ENCODE data around the gene KAT5.
"Not testable (repeated sequence)": the region's sequence is repeated elsewhere in the genome, so short reads cannot be mapped to it uniquely, and the experiment has no call there.

Gene KAT5

GRCh38 chr11:65708451-65708850 lies 3.6 kb upstream of the KAT5 start:
- in situ Hi-C loops (cut with MboI; ENCODE audit: low sequenced_read_pairs): loop anchor here (25.0 kb wide), 1 partner anchor 279 kb away; no protein-coding TSS in a partner anchor

DNA sequence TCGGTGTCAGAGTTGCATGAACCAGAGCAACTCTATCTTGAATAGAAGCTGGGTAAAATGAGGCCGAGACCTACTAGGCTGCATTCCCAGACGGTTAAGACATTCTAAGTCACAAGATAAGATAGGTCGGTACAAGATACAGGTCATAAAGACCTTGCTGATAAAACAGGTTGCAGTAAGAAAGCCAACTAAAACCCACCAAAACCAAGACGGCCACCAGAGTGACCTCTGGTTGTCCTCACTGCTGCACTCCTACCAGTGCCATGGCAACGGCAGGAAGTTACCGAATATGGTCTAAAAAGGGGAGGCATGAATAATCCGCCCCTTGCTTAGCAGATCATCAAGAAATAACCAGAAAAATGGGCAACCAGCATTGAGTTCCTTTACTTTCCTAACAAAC lies 2.4 kb upstream of the KAT5 start:
- in situ Hi-C loops (cut with MboI; ENCODE audit: low sequenced_read_pairs): loop anchor here (25.0 kb wide), 1 partner anchor 278 kb away; no protein-coding TSS in a partner anchor

GRCh38 chr11:65710421-65710820 lies 1.6 kb upstream of the KAT5 start:
- in situ Hi-C loops (cut with MboI; ENCODE audit: low sequenced_read_pairs): loop anchor here (25.0 kb wide), 1 partner anchor 277 kb away; no protein-coding TSS in a partner anchor

DNA sequence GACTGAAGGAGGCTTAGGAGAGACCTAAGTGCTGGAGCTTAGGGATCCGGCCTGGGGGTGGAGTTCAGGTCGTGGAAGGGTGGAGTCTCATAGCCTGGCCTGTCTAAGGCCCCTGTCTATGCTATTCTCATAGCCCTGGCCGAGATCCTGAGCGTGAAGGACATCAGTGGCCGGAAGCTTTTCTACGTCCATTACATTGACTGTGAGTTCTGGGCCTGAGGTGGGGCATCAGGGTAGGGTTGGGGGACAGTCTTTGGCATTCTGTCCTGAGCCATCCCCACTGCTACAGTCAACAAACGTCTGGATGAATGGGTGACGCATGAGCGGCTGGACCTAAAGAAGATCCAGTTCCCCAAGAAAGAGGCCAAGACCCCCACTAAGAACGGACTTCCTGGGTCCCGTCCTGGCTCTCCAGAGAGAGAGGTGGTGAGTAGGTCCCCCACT lies 603 bp downstream of the KAT5 start:
- in situ Hi-C loops (cut with MboI; ENCODE audit: low sequenced_read_pairs): loop anchor here (25.0 kb wide), 1 partner anchor 275 kb away; no protein-coding TSS in a partner anchor

DNA sequence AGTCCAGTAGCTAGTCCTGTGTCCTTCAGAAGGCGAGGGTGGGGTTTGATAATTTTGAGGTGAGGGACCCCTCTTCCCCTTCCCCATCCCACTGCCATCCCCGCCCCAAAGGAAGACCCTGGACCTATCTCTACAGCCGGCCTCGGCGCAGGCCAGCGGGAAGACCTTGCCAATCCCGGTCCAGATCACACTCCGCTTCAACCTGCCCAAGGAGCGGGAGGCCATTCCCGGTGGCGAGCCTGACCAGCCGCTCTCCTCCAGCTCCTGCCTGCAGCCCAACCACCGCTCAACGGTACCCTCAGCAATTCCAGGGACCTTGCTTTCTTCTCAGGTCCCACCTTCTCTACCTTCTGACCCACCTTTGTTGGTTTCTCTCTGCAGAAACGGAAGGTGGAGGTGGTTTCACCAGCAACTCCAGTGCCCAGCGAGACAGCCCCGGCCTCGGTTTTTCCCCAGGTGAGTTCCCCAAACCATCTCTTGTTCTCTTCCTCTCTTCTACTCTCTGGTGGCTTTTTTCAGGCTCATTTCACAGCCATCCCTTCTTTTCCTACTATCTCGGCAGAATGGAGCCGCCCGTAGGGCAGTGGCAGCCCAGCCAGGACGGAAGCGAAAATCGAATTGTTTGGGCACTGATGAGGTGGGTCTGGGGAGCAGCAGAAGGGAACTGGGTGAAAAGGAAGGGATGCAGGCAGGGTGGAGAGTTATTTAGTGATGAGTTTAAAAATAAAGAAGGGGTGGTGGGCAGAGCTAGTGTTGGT lies 1.3 kb downstream of the KAT5 start:
- in situ Hi-C loops (cut with MboI; ENCODE audit: low sequenced_read_pairs): loop anchor here (25.0 kb wide), 1 partner anchor 274 kb away; no protein-coding TSS in a partner anchor

- in situ Hi-C loops (cut with MboI; ENCODE audit: low sequenced_read_pairs): loop anchor here (25.0 kb wide), 1 partner anchor 273 kb away; no protein-coding TSS in a partner anchor
These were observed 2.4 kb downstream of the KAT5 start for GRCh38 chr11:65714433-65714832.

GRCh38 chr11:65716302-65716701 lies 4.2 kb downstream of the KAT5 start:
- in situ Hi-C loops (cut with MboI; ENCODE audit: low sequenced_read_pairs): loop anchor here (25.0 kb wide), 1 partner anchor 271 kb away; no protein-coding TSS in a partner anchor

DNA sequence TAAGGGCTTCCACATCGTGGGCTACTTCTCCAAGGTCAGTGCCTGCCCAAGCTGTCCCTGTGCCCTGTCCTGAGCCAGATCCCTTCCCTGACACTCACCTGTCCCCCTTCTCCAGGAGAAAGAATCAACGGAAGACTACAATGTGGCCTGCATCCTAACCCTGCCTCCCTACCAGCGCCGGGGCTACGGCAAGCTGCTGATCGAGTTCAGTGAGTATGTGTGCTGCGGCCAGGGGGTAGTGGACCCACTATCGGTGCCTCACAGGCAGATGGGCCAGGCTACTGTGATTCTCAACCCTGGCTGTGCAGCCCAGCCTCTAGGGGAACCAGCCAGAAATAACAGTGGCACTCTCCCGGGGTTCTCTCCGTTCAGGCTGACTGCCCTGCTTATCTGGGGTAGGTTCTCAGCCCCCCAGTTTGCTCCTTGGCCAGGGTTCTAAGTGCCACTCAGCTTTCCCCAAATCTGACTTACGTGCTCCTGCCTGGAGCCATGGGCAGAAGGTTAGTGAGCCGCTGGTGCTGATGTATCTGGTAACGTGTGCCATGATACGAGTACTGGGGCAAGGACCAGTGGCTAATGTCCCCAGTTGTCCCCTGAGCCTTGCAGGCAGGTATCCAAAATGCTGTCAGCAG lies 4.8 kb downstream of the KAT5 start:
- in situ Hi-C loops (cut with MboI; ENCODE audit: low sequenced_read_pairs): loop anchor here (25.0 kb wide), 1 partner anchor 270 kb away; no protein-coding TSS in a partner anchor

DNA sequence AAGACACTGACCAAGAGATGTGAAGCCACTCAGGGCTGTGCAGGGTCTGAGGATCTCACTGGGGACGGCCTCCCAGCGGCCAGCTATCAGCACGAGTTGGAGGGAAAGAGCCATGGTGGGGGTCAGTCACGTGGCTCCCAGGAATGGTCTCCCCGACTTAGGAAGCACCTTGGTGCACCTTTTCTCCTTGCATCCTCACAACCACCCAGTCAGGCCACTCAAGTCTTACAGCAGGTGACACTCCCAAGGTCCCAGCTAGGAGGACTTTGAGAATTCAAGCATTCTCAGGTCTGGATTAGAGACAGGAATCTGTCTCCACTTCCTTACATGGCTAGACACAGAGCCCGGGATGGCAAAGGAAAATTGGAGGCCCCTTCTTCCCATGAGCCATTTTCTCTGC lies 5.9 kb downstream of the KAT5 start:
- in situ Hi-C loops (cut with MboI; ENCODE audit: low sequenced_read_pairs): loop anchor here (25.0 kb wide), 1 partner anchor 269 kb away; no protein-coding TSS in a partner anchor

- in situ Hi-C loops (cut with MboI; ENCODE audit: low sequenced_read_pairs): loop anchor here (25.0 kb wide), 1 partner anchor 269 kb away; no protein-coding TSS in a partner anchor
These were observed 6.5 kb downstream of the KAT5 start for GRCh38 chr11:65718531-65718930.

GRCh38 chr11:65718964-65719492 lies 7.0 kb downstream of the KAT5 start:
- in situ Hi-C loops (cut with MboI; ENCODE audit: low sequenced_read_pairs): loop anchor here (25.0 kb wide), 1 partner anchor 268 kb away; no protein-coding TSS in a partner anchor

DNA sequence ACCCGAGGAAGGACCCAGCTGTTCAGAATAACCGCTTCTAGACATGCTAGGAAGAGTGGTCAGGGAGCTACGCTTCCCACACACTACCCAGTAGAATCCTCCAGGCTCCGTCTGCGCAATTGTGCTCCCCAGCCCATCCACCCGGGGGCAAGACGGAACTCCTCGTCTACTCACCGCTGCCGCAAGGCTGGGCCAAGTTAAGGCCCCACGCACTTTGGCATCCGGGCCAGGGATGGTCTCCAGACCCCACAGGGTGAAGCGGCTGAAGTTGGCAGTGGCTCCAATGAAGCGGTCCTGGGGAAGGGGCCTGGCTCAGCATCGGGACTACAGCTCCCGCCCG lies 7.8 kb downstream of the KAT5 start:
- in situ Hi-C loops (cut with MboI; ENCODE audit: low sequenced_read_pairs): loop anchor here (25.0 kb wide), 1 partner anchor 267 kb away; no protein-coding TSS in a partner anchor

DNA sequence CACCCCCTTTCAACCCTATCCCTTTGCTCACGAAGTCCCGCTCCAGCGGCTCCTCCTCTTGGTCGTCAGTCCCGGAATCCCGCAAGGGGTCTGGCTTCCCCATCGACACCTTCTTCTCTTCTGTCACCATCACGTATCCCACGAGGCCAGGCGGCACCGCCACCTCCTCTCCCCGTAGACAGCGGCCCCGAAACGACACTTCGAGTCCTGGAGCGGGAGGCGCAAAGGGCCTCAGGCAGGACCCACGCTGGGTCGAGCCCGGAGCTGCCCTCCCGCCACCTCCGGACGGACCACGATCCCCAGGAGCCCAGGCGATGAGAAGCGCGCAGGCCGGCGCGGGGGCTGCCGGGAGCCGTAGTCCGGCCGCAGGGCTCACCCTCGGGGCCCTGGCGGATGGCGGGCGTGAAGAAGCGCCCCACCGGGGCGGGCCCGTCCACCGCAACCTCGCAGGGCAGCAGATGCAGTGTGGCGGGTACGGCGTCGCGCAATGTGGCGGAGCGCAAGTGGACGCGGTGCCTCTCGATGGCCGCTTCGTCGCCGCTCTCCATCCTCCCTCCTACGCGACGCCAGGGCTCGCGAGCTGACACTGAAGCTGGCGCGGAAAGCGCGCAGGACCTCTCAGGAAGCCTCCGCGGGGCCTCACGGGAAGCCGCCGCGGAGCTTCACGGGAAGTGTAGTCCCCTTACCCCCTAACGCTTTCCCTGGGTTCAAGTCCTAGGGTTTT lies 8.3 kb downstream of the KAT5 start, which contains the start of gene RNASEH2C:
RNASEH2C (minus strand) TSS at position 588 of the 724 bp plus-strand sequence; CDS start at position 548, 40 bp downstream.
- in situ Hi-C loops (cut with MboI; ENCODE audit: low sequenced_read_pairs): loop anchor here (25.0 kb wide), 1 partner anchor 267 kb away; no protein-coding TSS in a partner anchor

GRCh38 chr11:65722261-65722660 lies 10.2 kb downstream of the KAT5 start:
- in situ Hi-C loops (cut with MboI; ENCODE audit: low sequenced_read_pairs): loop anchor here (25.0 kb wide), 1 partner anchor 265 kb away; no protein-coding TSS in a partner anchor

- in situ Hi-C loops (cut with MboI; ENCODE audit: low sequenced_read_pairs): no loop called here
These were observed 14.6 kb downstream of the KAT5 start for GRCh38 chr11:65726660-65727059.

- in situ Hi-C loops (cut with MboI; ENCODE audit: low sequenced_read_pairs): no loop called here
These were observed 15.8 kb downstream of the KAT5 start for GRCh38 chr11:65727865-65728264.

DNA sequence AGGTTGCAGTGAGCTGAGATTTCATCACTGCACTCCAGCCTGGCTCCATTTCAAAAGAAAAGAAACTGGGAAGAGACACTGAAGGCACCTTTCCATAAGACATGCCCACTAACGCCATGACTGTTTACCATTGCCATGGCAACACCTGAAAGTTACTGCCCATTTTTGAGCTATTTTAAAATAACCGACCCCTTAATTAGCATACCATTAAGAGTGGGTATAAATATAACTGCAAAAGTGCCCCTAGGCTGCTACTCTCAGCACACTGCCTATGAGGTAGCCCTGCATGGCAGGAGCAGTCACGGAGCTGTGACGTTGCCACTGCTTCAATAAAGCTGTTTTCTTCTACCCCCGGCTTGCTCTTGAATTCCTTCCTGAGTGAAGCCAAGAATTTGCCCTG lies 18.4 kb downstream of the KAT5 start:
- in situ Hi-C loops (cut with MboI; ENCODE audit: low sequenced_read_pairs): no loop called here

- in situ Hi-C loops (cut with MboI; ENCODE audit: low sequenced_read_pairs): not testable (repeated sequence)
These were observed 23.1 kb downstream of the KAT5 start for GRCh38 chr11:65735111-65735510.

- in situ Hi-C loops (cut with MboI; ENCODE audit: low sequenced_read_pairs): no loop called here
These were observed 24.8 kb downstream of the KAT5 start for GRCh38 chr11:65736810-65737209.

- in situ Hi-C loops (cut with MboI; ENCODE audit: low sequenced_read_pairs): no loop called here
These were observed 27.0 kb downstream of the KAT5 start for GRCh38 chr11:65739022-65739421.
